NCI-H1048 (cell line): Measurements from ENCODE around the gene SLC27A2.
"Not testable (repeated sequence)": the region's sequence is repeated elsewhere in the genome, so short reads cannot be mapped to it uniquely, and the experiment has no call there.

Experiments
- DNase-seq: peaks from one replicate; lab custom pipeline; 2025; lab: John Stamatoyannopoulos, UW

The SLC27A2 gene

GRCh38 chr15:50181969-50182218, at the start of gene SLC27A2:
TSS of gene SLC27A2 (plus strand) at chr15:50182196. CDS start at chr15:50182428, 232 bp downstream.
- DNase-seq: no peak

DNA sequence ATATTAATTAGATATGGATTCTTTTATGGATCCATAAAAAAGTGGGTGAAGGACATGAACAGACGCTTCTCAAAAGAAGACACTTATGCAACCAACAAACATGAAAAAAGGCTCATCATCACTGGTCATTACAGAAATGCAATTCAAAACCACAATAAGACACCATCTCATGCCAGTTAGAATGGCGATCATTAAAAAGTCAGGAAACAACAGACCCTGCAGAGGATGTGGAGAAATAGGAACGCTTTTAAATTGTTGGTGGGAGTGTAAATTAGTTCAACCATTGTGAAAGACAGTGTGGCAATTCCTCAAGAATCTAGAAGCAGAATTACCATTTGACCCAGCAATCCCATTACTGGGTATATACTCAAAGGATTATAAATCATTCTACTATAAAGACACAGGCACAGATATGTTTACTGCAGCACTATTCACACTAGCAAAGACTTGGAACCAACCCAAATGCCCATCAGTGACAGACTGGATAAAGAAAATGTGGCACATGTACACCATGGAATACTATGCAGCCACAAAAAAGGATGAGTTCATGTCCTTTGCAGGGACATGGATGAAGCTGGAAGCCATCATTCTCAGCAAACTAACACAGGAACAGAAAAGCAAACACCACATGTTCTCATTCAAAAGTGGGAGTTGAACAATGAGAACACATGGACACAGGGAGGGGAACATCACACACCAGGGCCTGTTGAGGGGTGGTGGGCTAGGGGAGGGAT, 49.6 kb upstream of the SLC27A2 start:
- not testable (repeated sequence) for DNase-seq

- no peak for DNase-seq
Observed at GRCh38 chr15:50134524-50135024, 47.4 kb upstream of the SLC27A2 start.

GRCh38 chr15:50135031-50135551, 46.9 kb upstream of the SLC27A2 start:
- DNase-seq: no peak

- no peak for DNase-seq
Observed at GRCh38 chr15:50137330-50137761, 44.6 kb upstream of the SLC27A2 start.

- no peak for DNase-seq
Observed at GRCh38 chr15:50137893-50138292, 44.1 kb upstream of the SLC27A2 start.

- DNase-seq: no peak
Observed at GRCh38 chr15:50138391-50138790, 43.6 kb upstream of the SLC27A2 start.

GRCh38 chr15:50140098-50140497, 41.9 kb upstream of the SLC27A2 start:
- no peak for DNase-seq

DNA sequence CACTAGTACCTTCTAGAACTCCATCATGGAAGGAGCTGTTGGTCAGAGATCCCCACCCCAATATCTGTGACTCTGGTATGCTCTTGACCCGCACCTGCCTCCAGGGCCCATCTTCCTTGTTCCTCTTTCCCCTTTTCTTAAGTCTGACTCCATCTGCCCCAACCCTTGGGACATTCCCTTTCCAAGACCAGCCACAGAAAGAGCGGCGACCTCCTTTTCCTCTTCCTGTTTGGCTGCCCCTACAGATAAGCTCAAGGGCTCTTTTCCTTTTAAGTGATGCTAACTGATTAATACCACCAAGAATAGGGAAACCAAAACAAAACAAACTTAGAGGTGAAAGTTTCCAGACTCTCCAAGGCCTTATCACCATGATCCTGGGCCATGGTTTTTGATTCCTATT, 41.0 kb upstream of the SLC27A2 start:
- no peak for DNase-seq

DNA sequence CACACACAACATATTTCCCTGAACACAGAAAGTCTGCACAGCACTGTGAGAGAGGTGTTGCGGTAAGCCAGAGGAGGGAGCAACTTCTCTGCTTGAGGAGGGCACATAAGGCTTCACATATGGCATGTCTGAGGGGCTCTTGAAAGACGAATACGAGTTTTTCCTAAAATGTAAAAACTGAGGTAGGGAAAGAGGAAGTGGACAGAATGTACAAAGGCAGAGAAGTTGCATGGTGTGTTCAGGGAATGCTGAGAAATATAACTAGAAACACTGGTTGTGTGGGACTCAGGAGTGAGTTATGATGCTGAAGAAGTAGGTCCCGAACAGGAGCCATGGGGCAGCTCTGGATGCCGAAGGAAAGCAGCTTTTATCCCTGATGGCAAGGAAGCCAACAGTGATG, 40.1 kb upstream of the SLC27A2 start:
- no peak for DNase-seq

DNA sequence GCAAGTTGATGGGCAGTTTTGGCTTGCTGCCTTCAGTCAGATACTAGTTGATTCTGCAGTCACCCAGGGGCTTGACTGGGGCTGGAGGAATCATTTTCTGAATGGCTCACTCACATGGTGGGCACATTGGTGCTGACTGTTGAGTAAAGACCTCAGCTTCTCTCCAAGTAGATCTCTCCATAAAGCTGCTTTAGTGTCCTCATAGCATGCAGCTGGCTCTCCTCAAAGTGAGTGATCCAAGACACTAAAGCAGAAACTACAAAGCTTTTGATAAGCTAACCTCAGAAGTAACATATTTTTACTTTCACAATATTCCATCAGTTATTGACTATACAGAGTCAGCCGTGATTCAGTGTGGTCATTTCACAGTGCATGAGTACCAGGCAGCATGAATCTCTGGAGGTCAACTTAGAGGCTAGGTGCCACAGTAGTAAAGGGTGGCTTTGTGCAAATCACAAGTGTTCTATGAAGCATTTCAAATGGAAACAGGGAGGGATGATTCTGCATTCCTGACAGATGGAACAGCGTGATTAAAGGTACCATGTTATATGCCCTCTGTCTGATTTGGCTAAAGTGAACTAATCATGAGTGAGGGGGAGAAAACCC, 38.6 kb upstream of the SLC27A2 start:
- no peak for DNase-seq

- no peak for DNase-seq
Observed at GRCh38 chr15:50144341-50145120, 37.5 kb upstream of the SLC27A2 start.

DNA sequence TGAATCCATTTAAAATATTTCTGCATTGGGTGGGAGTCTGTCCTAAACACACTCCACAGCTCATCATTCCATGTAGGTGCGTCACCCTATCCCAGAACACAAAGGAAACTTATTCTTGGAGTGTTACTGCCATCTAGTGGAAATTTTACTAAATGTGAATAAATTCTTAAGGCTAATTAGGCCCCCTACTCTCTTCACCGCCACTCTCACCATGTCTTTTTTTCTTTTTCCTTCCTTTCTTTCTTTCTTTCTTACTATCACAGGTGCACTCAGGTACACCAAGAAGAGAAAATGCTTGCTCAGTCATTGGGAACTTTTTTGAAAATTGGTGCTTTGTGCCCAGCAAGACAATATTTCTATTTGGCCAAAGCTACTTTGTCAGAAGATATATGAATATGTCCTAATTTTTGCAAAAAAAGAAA, 36.5 kb upstream of the SLC27A2 start:
- DNase-seq: peak; percentile 45

- no peak for DNase-seq
Observed at GRCh38 chr15:50146632-50147031, 35.4 kb upstream of the SLC27A2 start.

DNA sequence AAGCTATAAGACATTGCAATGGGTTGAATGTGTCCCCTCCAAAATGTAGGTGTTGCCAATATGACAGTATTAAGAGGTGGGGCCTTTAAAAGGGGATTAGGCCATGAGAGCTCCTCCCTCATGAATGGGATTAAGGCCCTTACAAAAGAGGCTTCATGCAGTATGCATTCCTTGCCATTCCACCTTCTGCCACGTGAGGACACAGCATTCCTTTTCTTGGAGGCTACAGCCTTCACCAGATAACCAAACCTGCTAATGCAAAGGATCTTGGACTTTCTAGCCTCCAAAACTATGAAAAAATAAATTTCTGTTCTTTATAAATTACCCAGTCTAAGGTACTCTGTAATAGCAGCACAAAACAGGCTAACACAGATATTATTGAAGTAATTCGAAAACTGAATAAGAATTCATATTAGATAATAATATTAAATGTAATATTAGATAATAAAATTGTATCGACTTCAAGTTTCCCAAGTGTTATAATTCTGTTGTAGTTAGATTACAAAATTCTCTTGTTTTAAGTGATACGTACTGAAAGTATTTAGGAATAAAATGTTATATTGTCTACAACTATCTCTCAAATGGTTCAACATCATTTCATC, 33.5 kb upstream of the SLC27A2 start:
- DNase-seq: no peak

DNA sequence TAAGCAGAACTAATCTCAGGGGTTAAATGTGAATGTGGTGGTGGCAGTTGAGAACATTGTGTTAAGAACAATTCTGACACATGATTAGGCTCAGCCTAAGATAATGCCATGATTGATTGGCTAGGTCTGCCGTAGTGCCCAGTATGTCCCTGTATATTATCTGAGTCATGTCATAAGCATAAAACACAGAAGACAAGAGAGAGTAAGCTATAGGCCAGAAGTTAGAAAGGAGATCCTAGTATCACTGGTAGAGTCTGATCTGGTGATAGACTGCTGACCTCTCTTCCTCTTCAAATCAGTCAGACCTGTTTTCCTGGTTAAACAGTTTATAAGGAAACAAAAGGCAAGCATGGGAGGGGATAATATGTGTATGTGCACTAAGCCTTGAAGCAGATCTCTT, 32.9 kb upstream of the SLC27A2 start:
- DNase-seq: no peak

DNA sequence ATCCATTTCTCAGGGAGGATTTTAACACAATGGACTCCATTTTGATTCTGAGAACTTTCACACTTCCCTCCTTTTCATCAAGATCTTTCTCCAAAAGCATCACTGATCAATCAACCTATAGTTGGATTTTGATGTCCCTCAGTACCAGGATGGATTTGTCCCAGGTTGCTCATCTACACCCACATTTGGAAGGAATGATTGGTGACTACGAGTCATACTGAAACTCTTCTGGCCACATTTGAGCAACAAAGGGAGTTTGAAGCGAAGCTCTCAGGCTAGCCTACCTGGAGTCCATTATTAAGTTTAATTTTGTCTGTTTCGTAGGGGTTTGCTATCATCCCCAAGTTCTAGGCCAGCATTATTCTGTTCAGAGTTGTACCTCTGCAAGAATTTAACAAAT, 31.6 kb upstream of the SLC27A2 start:
- no peak for DNase-seq

GRCh38 chr15:50150851-50151250, 31.1 kb upstream of the SLC27A2 start:
- DNase-seq: no peak

DNA sequence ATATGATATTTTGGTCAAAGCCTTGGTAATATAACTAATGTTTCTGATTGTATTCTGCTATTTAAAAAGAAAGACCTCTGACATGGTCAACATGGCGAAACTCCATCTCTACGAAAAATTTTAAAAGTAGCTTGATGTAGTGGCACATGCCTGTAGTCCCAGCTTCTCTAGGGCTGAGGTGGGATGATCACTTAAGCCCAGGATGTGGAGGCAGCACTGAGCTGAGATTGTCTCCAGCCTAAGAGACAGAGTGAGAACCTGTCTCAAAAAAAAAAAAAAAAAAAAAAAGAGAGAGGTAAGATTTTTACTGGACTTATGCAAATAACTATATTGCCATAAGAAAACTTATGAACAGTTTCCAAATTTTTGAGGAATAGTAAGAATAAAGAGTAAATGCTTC, 30.5 kb upstream of the SLC27A2 start:
- DNase-seq: no peak

GRCh38 chr15:50158236-50158635, 23.8 kb upstream of the SLC27A2 start:
- not testable (repeated sequence) for DNase-seq

DNA sequence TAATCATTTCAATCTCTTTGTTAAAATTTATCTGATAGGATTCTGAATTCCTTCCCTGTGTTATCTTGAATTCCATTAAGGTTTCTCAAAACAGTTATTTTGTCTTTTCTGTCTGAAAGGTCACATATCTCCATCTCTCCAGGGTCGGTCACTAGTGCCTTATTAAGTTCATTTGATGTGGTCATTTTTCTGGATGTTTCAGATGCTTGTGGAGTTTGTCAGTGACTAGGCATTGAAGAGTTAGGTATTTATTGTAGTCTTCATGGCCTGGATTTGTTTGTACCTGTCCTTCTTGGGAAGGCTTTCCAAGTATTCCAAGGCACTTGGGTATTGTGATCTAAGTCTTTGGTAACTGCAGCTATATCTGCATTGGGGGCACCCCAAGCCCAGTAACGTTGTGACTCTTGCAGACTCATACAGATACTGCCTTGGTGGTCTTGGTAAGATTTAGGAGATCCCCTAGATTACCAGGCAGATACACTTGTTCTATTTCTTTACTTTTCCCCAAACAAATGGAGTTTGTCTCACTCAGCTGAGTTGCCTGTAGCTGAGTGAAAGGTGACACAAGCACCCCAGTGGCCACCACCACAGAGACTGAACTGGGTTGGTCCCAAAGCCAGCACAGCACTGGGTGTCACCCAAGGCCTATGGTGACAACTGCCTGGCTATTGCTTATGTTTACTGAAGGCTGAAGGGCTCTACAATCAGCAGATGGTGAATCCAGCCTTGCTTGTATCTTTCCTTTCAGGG, 18.9 kb upstream of the SLC27A2 start:
- DNase-seq: no peak
